ENCODE results near the gene ECI1. TPM values are rescaled to one million over a fixed set of nuclear protein-coding genes. Genes with fewer than 3 reads are reported as not detected.
"Not testable (repeated sequence)": the region's sequence is repeated elsewhere in the genome, so short reads cannot be mapped to it uniquely, and the experiment has no call there.

The ECI1 gene
- total RNA-seq, 2 donors from 2014 or later = 109 to 134 TPM

DNA sequence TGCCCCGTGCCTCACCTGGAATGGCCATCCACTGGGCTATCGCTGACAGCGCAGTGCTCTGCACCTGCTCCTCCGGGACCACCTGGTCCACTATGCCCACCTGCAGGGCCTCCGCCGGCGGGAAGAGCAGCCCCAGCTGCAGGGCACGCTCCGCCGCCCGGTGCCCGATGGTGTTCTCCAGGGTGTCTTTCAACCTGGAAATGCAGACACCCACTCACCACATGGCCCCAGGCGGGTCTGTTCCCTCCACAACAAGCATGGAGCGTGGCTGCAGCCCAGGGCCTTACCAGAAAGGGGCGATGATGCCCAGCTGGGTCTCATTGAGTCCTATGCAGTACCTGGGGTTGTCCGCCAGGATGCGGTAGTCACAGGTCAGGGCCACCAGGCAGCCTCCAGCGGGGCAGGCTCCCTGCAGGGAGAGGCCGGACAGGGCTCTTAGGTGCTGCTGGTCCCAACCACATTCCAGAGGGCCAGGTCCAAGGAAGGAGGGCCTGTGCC is 8.3 kb downstream of the ECI1 start:
- intact Hi-C loops (cut with DNase I) = no loop called here
- no peak overlapping the region for H3K4me3 ChIP-seq
- H3K27me3 ChIP-seq = peaks cover 3% of the 10 kb centered on the region
- no peak overlapping the region for H3K9ac ChIP-seq (ENCODE audit: low read depth in 2 of 2, low read length in 2 of 2)
- H3K36me3 ChIP-seq = peaks cover 10% of the 10 kb centered on the region
- DNase-seq = no peak
- no peaks in the 10 kb centered on the region for H3K4me1 ChIP-seq
- H3K27ac ChIP-seq = no peak overlapping the region
- no peaks in the 10 kb centered on the region for H3K9me3 ChIP-seq
- TF ChIP-seq, protein P1, sequence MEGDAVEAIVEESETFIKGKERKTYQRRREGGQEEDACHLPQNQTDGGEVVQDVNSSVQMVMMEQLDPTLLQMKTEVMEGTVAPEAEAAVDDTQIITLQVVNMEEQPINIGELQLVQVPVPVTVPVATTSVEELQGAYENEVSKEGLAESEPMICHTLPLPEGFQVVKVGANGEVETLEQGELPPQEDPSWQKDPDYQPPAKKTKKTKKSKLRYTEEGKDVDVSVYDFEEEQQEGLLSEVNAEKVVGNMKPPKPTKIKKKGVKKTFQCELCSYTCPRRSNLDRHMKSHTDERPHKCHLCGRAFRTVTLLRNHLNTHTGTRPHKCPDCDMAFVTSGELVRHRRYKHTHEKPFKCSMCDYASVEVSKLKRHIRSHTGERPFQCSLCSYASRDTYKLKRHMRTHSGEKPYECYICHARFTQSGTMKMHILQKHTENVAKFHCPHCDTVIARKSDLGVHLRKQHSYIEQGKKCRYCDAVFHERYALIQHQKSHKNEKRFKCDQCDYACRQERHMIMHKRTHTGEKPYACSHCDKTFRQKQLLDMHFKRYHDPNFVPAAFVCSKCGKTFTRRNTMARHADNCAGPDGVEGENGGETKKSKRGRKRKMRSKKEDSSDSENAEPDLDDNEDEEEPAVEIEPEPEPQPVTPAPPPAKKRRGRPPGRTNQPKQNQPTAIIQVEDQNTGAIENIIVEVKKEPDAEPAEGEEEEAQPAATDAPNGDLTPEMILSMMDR (IDR thresholded peaks at IDR 0.05) = no peak

DNA sequence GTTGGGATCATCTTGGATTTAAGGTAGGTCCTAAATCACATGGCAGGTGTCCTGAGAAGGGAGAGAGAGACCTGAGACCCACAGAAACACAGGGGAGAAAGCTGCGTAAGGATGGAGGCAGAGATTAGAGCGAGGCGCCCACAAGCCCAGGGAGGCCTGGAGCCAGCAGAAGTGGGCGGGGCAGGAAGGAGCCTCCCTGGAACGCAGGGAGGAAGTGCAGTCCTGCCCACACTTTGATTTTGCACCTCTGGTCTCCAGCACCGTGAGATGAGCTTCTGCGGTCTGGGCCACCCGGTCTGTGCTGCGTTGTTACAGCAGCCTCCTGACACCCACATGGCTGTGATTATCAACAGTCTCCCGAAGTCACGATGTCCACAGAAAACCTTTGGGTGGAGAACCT is 8.8 kb downstream of the ECI1 start:
- Histone ChIP-seq H3K4me1 (peaks cover 2% of the 10 kb centered on the region), H3K27me3 (peaks cover 8% of the 10 kb centered on the region), H3K4me3 (no peak overlapping the region), H3K27ac (no peak overlapping the region), H3K9me3 (no peaks in the 10 kb centered on the region), H3K36me3 (peaks cover 10% of the 10 kb centered on the region), H3K9ac (ENCODE audit: low read depth in 2 of 2, low read length in 2 of 2) (no peak overlapping the region)
- TF ChIP-seq, protein P1 (IDR thresholded peaks at IDR 0.05) = no peak
- no peak for DNase-seq
- intact Hi-C loops (cut with DNase I) = no loop called here

DNA sequence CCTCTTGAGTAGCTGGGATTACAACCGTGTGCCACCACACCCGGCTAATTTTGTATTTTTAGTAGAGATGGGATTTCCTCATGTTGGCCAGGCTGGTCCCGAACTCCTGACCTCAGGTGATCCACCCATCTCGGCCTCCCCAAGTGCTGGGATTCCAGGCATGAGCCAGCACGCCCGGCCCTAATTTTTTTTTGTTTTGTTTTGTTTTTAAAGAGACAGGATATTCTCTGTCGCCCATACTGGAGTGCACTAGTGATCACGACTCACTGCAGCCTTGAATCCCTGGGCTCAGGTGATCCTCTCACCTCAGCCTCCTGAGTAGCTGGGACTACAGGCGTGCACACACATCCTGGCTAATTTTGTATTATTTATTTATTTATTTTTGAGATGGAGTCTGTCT is 11.1 kb downstream of the ECI1 start:
- DNase-seq; H3K4me3 ChIP-seq; intact Hi-C loops (cut with DNase I); H3K9ac ChIP-seq (ENCODE audit: low read depth in 2 of 2, low read length in 2 of 2); H3K9me3 ChIP-seq; H3K27ac ChIP-seq: not testable (repeated sequence)
- peaks cover 26% of the 10 kb centered on the region for H3K27me3 ChIP-seq
- H3K36me3 ChIP-seq = peaks cover 10% of the 10 kb centered on the region
- H3K4me1 ChIP-seq = peaks cover 16% of the 10 kb centered on the region

DNA sequence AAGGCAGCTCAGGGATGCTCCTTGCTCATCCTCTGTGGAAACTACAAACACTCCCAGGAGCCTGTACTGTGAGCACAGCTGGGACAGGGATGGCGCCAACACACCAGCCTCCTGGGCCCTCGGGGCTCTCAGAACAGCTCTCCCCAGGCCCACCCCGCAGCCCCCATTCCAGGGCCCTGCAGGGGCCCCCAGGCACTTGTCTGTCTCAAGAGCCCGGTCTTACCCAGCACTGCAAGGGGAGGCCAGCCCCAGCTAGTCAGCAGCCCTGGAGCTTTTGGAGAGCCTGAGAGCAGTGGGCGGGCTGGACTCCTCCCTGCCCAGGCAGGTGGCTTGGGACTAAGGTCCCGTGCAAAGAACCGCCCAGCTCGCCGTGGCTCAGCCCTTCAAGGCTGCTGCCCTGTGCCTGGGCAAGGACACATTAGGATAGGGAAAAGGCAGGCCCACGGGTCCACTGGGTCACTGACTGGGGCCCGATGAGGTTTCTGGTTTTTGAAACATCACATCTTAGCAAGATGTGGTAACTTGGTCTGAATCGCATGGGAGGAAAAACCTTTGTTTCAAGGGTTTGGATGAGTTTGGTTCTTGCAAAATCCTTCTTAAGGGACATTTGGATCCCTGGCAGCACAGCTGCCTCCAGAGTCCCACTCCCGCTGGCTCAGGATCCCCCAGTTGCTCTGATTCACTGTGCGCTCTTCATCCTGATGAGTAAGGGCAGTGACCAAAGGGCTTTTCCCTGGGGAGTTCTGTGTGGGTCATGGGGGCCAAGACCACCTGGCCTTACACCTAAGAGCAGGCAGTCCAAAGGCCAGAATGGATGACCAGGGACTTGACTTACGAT is 12.3 kb downstream of the ECI1 start:
- Histone ChIP-seq H3K4me3 (no peak overlapping the region), H3K9ac (ENCODE audit: low read depth in 2 of 2, low read length in 2 of 2) (no peak overlapping the region), H3K27ac (no peak overlapping the region), H3K4me1 (peaks cover 16% of the 10 kb centered on the region), H3K9me3 (no peaks in the 10 kb centered on the region), H3K36me3 (peaks cover 17% of the 10 kb centered on the region), H3K27me3 (peaks cover 26% of the 10 kb centered on the region)
- TF ChIP-seq, protein P1 (IDR thresholded peaks at IDR 0.05) = no peak
- intact Hi-C loops (cut with DNase I) = no loop called here
- DNase-seq = no peak

DNA sequence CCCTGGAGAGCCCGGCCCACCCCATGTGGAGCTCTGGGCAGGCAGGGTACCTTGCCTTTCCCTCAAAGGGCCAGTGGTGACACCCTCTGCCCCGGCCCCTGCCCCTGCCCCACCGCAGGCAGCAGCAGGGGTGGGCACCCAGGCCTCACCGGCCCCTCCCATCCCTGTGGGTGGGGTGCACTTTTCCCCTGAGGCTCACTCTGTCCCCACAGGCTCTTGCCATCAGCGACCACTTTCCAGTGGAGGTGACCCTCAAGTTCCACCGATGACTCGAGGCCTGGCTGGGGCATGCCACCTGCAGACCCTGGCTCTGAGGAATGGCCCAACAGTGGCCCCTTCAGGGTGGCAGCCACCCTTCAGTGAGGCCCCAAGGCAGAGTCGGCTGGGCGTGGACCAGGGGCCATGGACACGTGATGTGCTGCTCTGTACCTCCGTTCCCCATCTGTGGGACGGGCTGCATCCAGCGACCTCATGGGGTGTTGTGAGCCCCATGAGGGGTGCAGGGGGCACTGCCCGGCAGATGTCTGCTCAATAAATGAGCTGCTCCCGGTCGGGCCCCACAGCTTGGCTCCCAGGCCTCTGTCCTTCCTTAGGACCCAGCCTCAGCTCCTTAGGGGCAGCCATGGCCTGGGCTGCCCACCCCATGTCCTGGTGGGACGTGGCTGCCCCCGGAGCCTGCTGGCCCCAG is 13.1 kb downstream of the ECI1 start:
- no peak for DNase-seq
- Histone ChIP-seq H3K27ac (no peak overlapping the region), H3K9ac (ENCODE audit: low read depth in 2 of 2, low read length in 2 of 2) (no peak overlapping the region), H3K4me1 (peaks cover 16% of the 10 kb centered on the region), H3K4me3 (no peak overlapping the region), H3K36me3 (peaks cover 18% of the 10 kb centered on the region), H3K9me3 (no peaks in the 10 kb centered on the region), H3K27me3 (peaks cover 26% of the 10 kb centered on the region)
- intact Hi-C loops (cut with DNase I) = no loop called here
- TF ChIP-seq, protein P1 (IDR thresholded peaks at IDR 0.05) = no peak
